Tibial artery (tissue), 4 donors: ENCODE data around the gene ENTREP3.
"Not testable (repeated sequence)": the region's sequence is repeated elsewhere in the genome, so short reads cannot be mapped to it uniquely, and the experiment has no call there.

Source experiments
- DNase-seq, 2 donors: peaks; one replicate each; pipeline ENCODE4 v3.0.0-alpha.2; 2019
- H3K27ac ChIP-seq, 2 donors: fragments of 200-600 bp; sonication (generic) in 1 of 2; 1 replicate in 1 of 2; 2 replicates in 1 of 2; pipeline ENCODE4 v1.5.1; 2018 to 2019; ENCODE audit warnings: mild to moderate bottlenecking in 1 of 2
- H3K27me3 ChIP-seq, 2 donors: fragments of 200-600 bp; sonication (generic) in 1 of 2; one replicate each; pipeline versions ENCODE4 v1.5.1 to v1.6.0; 2016 to 2019
- H3K36me3 ChIP-seq, 3 donors: fragments of 200-600 bp; sonication (generic) in 2 of 3; one replicate each; pipeline ENCODE4 v1.5.1; 2016 to 2019; ENCODE audit warnings: mild to moderate bottlenecking in 2 of 3
- H3K4me1 ChIP-seq, 4 donors: fragments of 200-600 bp; sonication (generic) in 2 of 4; 1 replicate in 3 of 4; 2 replicates in 1 of 4; pipeline ENCODE4 v1.5.1; 2016 to 2019
- H3K4me3 ChIP-seq, 2 donors: fragments of 200-600 bp; sonication (generic) in 1 of 2; 1 replicate in 1 of 2; 2 replicates in 1 of 2; pipeline ENCODE4 v1.5.1; 2018 to 2019; ENCODE audit warnings: mild to moderate bottlenecking in 2 of 2
- H3K9me3 ChIP-seq, 3 donors: fragments of 200-600 bp; sonication (generic) in 1 of 3; one replicate each; pipeline ENCODE4 v1.5.1; 2016 to 2019
- CTCF ChIP-seq, 2 experiments: fragments of 200-600 bp in 1 of 2; fragments of 450-650 bp in 1 of 2; IDR thresholded peaks; one replicate each; pipeline ENCODE4 v1.5.1; 2017 to 2019; ENCODE audit warnings: antibody characterized with exemption in 2 of 2, mild to moderate bottlenecking in 1 of 2, moderate library complexity in 1 of 2
- intact Hi-C: fragments of 100-400 bp; cut with DNase I; formaldehyde crosslinking; loops from one replicate; pipeline ENCODE4 v1.15.0; 2023; ENCODE audit warnings: low total_unique reads

Gene ENTREP3

GRCh38 chr1:155219592-155220031 is 35.7 kb downstream of the ENTREP3 start:
- intact Hi-C loops: no loop called here
- Histone ChIP-seq H3K9me3 (no peaks in the 10 kb centered on the region), H3K27me3 (no peaks in the 10 kb centered on the region), H3K27ac (peak overlapping the region in 1 of 2 donors; percentile 20), H3K36me3 (peaks cover 0 to 20% (median 0%) of the 10 kb centered on the region in 3 donors), H3K4me3 (no peak overlapping the region), H3K4me1 (peaks cover 0 to 10% (median 6%) of the 10 kb centered on the region in 4 donors)
- TF ChIP-seq CTCF (IDR thresholded peaks at IDR 0.05): no peak
- no peak for DNase-seq

GRCh38 chr1:155218854-155219591 is 36.3 kb downstream of the ENTREP3 start:
- no peaks in the 10 kb centered on the region for H3K9me3 ChIP-seq
- H3K27ac ChIP-seq: peak overlapping the region in 1 of 2 donors; percentile 20
- no peaks in the 10 kb centered on the region for H3K27me3 ChIP-seq
- H3K4me1 ChIP-seq: peaks cover 0 to 6% (median 3%) of the 10 kb centered on the region in 4 donors
- TF ChIP-seq CTCF (IDR thresholded peaks at IDR 0.05): no peak
- DNase-seq: peak in 1 of 2 donors; percentile 54
- intact Hi-C loops: no loop called here
- H3K36me3 ChIP-seq: peaks cover 0 to 22% (median 0%) of the 10 kb centered on the region in 3 donors
- peak overlapping the region; percentile 8 to 10 for H3K4me3 ChIP-seq

GRCh38 chr1:155214702-155215101 is 40.6 kb downstream of the ENTREP3 start:
- DNase-seq, H3K9me3 ChIP-seq, H3K4me3 ChIP-seq, H3K27me3 ChIP-seq, intact Hi-C loops, H3K27ac ChIP-seq: not testable (repeated sequence)
- Histone ChIP-seq H3K4me1 (peaks cover 0 to 25% (median 9%) of the 10 kb centered on the region in 4 donors), H3K36me3 (peaks cover 0 to 29% (median 0%) of the 10 kb centered on the region in 3 donors)

- peak overlapping the region in 1 of 2 donors; percentile 55 for H3K27ac ChIP-seq
- H3K9me3 ChIP-seq, intact Hi-C loops, DNase-seq, H3K27me3 ChIP-seq, H3K4me3 ChIP-seq: not testable (repeated sequence)
- peaks cover 0 to 39% (median 25%) of the 10 kb centered on the region in 4 donors for H3K4me1 ChIP-seq
- peaks cover 0 to 29% (median 0%) of the 10 kb centered on the region in 3 donors for H3K36me3 ChIP-seq
Measured at GRCh38 chr1:155212051-155212440, 43.2 kb downstream of the ENTREP3 start.

- H3K36me3 ChIP-seq: peaks cover 0 to 28% (median 0%) of the 10 kb centered on the region in 3 donors
- peak overlapping the region in 1 of 2 donors; percentile 55 for H3K27ac ChIP-seq
- peak in 1 of 2 donors; percentile 77 for DNase-seq
- H3K9me3 ChIP-seq, H3K27me3 ChIP-seq, intact Hi-C loops, H3K4me3 ChIP-seq: not testable (repeated sequence)
- H3K4me1 ChIP-seq: peaks cover 0 to 44% (median 30%) of the 10 kb centered on the region in 4 donors
Measured at GRCh38 chr1:155211381-155212050, 43.8 kb downstream of the ENTREP3 start.

- TF ChIP-seq CTCF (IDR thresholded peaks at IDR 0.05): no peak
- intact Hi-C loops: no loop called here
- no peaks in the 10 kb centered on the region for H3K27me3 ChIP-seq
- no peak overlapping the region for H3K4me3 ChIP-seq
- H3K9me3 ChIP-seq: no peaks in the 10 kb centered on the region
- H3K4me1 ChIP-seq: peaks cover 0 to 52% (median 36%) of the 10 kb centered on the region in 4 donors
- peak overlapping the region; percentile 98 to 99 for H3K27ac ChIP-seq
- no peak for DNase-seq
- peaks cover 0 to 18% (median 0%) of the 10 kb centered on the region in 3 donors for H3K36me3 ChIP-seq
Measured at GRCh38 chr1:155210314-155211104, 44.8 kb downstream of the ENTREP3 start.
